ENCODE data around the gene IDH3A.

DNA sequence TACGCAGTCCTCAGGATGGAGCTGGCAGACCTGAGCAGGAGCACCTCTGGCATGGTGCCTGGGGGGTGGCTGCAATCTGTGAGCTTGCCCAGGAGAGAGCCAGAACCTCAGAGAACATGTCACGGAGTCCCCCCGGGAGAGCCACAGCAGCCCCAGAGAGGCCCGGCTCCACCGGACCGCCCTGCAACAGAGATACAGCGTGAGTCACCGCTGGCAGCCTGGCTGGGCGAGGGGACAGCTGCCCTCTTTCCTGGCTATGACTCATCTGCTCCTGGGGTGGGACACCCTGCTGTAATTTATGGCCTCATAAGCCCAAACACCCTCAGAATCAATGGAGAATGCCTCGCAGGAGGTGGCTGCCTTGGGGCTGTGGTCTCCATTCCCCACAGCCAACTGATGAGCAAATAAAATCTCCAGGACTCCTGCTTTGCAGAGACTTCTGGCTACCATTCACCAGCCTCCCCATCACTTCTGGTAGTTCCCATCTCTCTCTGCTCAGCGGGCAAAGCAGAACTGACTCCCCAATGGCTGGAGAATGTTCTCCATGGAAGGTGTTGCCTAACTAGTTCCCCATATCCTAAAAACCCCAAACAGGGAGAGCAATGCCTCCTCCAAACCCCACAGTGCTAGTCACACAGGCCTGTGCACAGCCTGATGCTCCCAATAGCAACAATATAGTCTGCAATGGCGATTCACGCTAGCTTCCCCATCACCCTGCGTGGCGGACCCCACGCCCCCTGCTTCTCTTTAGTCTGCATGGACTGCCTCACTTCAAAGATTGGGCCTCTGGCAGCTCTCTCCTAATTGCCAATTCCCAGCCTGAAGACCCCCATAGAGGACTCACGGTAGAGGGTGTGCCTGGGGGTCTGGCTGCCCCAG, 63.6 kb downstream of the IDH3A start:
- TF ChIP-seq CTCF (IDR thresholded peaks at IDR 0.05; ENCODE audit: insufficient read depth, low read length, poor library complexity, severe bottlenecking) (no peak), EZH2phosphoT487 (conservative IDR thresholded peaks at IDR 0.05; ENCODE audit: low read length) (no peak)
